GM19463 (cell line): ENCODE results near the gene GSTM5.
"Not testable (repeated sequence)": the region's sequence is repeated elsewhere in the genome, so short reads cannot be mapped to it uniquely, and the experiment has no call there.

Source experiments
- ATAC-seq: cut with Tn5 transposase; IDR thresholded peaks from one replicate; pipeline ENCODE4 v1.9.1; 2021; ENCODE audit warnings: mild to moderate bottlenecking, moderate library complexity; ENCODE audit not compliant: unreplicated experiment

GSTM5 gene

DNA sequence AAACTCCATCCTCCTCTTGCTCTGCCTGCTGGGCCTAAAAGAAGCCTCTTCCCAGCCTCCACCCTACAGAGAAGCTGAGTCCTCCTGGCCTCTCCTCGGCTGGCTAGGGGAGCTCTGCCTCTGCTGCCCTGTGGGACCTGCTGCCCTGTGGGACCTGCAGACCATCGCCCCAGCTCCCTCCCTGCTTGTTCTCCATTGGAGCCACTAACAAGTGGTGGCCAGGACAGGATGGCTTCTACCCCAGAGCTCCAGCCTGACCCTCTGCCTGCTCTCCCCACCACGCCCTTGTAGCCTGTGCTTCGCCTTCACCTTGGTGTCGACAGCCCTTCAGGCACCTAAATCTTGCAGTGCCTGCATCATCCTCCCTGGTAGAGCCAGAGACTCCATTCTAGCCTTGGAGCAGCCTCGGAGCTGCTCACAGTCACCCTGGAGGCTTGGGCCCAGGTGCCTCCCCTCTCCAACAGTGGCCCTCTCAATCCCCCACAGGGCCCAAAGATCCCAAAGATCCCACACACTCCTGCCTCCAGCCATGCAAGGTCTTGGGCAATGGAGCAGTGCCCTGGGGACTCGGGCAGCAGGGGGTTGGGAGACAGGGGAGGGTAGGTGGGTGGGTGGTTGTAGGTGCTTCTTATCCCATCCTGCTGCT is 48.7 kb downstream of the GSTM5 start:
- no peak for ATAC-seq

DNA sequence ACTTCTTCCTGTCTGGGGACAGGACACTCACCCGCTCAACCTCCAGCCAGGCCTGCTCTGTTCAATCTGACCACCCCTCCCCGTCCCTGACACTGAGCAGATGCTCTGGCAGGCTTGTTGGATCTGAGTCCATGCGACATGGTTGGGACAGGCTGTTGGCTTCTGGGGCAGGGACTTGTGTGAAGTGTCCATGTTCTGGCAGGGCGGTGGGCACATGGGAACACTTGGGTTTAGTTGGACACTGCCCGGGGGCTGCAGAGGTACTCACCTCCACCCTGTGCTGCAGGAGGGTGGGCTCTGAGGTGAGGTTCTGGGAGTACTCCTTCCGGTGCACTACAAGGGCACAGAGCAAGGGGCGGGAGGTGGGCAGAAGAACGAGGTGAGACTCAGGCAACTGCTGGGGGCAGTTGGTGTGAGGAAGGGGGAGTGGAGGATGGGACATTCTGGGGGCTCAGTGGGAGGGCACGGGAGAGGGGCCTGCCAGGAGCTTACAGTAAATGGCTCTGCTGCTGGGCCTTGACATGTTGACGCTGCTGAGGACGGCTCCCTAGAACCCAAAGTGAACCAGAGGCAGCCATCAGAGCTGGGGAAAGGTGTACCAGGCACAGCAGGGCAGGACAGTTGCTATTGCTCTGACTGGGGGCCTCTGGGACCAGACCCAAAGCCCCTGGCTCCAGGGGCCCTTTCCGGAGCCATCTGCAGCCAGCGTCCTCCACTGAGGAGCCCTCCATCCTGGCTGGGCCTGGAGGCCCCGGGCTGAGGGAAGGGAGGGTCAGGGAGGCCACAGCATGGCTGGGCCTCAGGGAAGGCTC is 49.4 kb downstream of the GSTM5 start:
- ATAC-seq = no peak

- ATAC-seq = no peak
These were observed 50.1 kb downstream of the GSTM5 start for GRCh38 chr1:109762039-109762585.

- no peak for ATAC-seq
These were observed 51.0 kb downstream of the GSTM5 start for GRCh38 chr1:109762821-109763645.

DNA sequence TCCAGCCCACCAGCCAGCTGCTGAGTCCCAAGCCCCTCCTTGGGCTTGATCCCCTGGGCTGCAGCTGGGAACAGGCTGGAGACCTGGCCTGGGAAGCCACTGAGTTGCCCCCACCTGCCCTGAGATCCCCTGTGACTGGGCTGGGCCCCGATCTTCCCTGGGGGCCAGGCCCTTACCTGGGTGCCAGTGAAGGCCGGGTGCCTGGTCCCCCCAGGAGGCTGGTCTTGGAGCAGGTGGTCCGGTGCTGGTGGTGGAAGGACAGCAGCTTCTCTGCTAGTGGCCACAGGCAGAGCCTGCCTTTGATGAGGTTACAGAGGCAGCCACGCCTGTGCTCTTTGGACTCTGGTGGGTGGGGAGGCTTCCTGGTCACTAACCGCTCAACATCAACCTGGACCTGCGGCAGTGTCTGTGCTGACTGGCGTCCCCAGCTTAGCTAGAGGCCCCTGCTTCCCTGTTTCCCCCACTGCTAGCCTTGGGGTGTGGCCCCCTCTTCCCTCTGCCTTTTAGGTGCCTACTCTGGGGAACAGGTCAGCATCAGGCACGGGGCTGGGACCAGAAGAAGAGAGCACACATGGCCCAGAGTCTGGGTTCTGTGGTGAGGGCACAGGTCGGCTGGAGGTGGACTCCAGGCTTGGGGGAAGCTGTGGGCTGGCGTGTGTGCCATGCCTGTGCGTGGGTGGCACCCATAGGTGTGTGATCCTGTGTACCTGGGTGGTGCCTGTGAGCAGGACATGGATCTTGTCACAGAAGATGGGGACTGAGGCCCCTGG is 51.8 kb downstream of the GSTM5 start, which contains the start of gene EPS8L3:
Gene EPS8L3 (minus strand): TSS at position 278 of the 770 bp plus-strand sequence. CDS start 2,174 bp downstream, outside the sequence.
- ATAC-seq = no peak

- no peak for ATAC-seq
These were observed 52.8 kb downstream of the GSTM5 start for GRCh38 chr1:109764561-109765482.

GRCh38 chr1:109765483-109765815 is 53.4 kb downstream of the GSTM5 start:
- ATAC-seq = no peak

DNA sequence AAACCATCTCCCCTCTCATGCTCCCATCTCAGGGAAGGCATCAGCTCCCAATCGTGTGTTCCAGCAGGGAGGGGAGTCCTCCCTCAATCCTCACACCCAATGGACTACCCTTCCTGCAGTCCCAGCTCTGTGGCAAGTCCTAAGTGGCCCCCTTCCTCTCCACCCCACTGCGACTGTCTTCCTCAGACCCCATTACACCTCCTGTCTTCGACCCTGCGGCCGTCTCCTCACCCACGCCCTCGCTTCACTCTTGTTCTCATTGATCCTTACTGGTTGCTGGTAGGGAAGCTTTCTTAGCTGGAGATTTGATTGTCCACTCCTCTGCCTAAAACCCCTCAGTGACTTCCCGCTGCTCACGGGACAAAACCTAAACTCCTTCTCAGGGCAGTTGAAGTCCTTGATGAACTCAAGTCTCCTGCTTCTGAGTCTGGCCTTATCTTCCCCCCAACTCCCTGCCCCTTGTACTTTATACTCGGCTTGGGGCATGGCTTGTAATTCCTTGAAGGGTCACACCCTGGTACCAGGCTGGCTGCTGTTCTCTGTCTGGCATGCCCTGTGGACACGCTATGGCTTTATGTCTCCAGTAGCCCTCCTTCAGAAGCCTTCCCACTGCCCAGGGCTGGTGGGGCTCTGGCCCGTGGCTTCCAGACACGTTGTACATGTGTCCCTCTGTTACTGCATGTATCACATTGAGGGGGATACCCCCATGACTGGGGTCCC is 54.0 kb downstream of the GSTM5 start:
- no peak for ATAC-seq

DNA sequence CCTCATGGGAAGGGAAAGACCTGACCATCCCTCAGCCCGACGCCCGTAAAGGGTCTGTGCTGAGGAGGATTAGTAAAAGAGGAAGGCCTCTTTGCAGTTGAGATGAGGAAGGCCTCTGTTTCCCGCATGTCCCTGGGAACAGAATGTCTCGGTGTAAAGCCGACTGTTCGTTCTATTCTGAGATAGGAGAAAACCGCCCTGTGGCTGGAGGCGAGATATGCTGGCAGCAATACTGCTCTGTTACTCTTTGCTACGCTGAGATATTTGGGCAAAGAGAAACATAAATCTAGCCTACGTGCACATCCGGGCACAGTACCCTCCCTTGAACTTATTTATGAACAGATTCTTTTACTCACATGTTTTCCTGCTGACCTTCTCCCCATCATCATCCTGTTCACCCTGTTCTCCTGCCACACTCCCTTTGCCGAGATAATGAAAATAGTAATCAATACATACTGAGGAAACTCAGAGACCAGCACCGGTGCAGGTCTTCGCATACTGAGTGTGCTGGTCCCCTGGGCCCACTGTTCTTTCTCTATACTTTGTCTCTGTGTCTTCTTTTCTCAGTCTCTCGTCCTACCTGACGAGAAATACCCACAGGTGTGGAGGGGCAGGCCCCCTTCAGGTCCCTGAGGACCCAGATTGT is 55.1 kb downstream of the GSTM5 start:
- ATAC-seq = not testable (repeated sequence)
